Mesenchymal stem cell (in vitro differentiated cells and primary cell): ENCODE results near the gene GSTM5.
"Not testable (repeated sequence)": the region's sequence is repeated elsewhere in the genome, so short reads cannot be mapped to it uniquely, and the experiment has no call there.

ENCODE experiments used
- DNase-seq: peaks from one replicate; pipeline ENCODE4 v3.0.0-alpha.2; 2013
- H2AFZ ChIP-seq: one replicate; pipeline ENCODE4 v1.6.1; 2013; ENCODE audit warnings: low read depth, mild to moderate bottlenecking, control low read depth, inconsistent platforms, low read length, moderate library complexity
- H2AK5ac ChIP-seq: 2 replicates; pipeline ENCODE4 v1.6.1; 2013; ENCODE audit warnings: low read length, moderate library complexity, mild to moderate bottlenecking, inconsistent platforms; ENCODE audit not compliant: severe bottlenecking
- H2BK120ac ChIP-seq: one replicate; pipeline ENCODE4 v1.6.1; 2013; ENCODE audit warnings: low read depth, mild to moderate bottlenecking, inconsistent platforms, low read length, moderate library complexity
- H2BK12ac ChIP-seq, 2 experiments: one replicate each; pipeline ENCODE4 v1.6.1; 2013; ENCODE audit warnings: inconsistent platforms in 2 of 2, low read length in 2 of 2, mild to moderate bottlenecking in 2 of 2, moderate library complexity in 2 of 2, control low read depth in 1 of 2
- H2BK15ac ChIP-seq: one replicate; pipeline ENCODE4 v1.6.1; 2013; ENCODE audit warnings: mild to moderate bottlenecking, low read depth, inconsistent platforms; ENCODE audit not compliant: poor library complexity, severe bottlenecking
- H2BK5ac ChIP-seq: 2 replicates; pipeline ENCODE4 v1.6.1; 2013; ENCODE audit warnings: low read depth, mild to moderate bottlenecking, low read length, control low read depth, inconsistent platforms; ENCODE audit not compliant: poor library complexity, severe bottlenecking
- H3K14ac ChIP-seq, 2 experiments: one replicate each; pipeline ENCODE4 v1.6.1; 2013; ENCODE audit warnings: inconsistent platforms in 2 of 2, low read length in 2 of 2, control low read depth in 1 of 2, mild to moderate bottlenecking in 1 of 2, moderate library complexity in 1 of 2
- H3K18ac ChIP-seq, 2 experiments: one replicate each; pipeline ENCODE4 v1.6.1; 2013; ENCODE audit warnings: inconsistent platforms in 2 of 2, low read length in 2 of 2, control low read depth in 1 of 2, low read depth in 1 of 2, mild to moderate bottlenecking in 1 of 2
- H3K23ac ChIP-seq, 2 experiments: one replicate each; pipeline ENCODE4 v1.6.1; 2013; ENCODE audit warnings: inconsistent platforms in 2 of 2, low read length in 2 of 2, mild to moderate bottlenecking in 2 of 2, moderate library complexity in 2 of 2, control low read depth in 1 of 2
- H3K27ac ChIP-seq: 2 replicates; pipeline ENCODE4 v1.5.1; 2013; ENCODE audit warnings: mild to moderate bottlenecking, moderate library complexity, low read length, control low read depth, inconsistent platforms; ENCODE audit not compliant: poor library complexity, severe bottlenecking
- H3K27me3 ChIP-seq, 2 experiments: 2 replicates each; pipeline versions ENCODE4 v1.6.1 to v1.7.0; 2013; ENCODE audit warnings: low read length in 2 of 2, mild to moderate bottlenecking in 2 of 2, moderate library complexity in 2 of 2, control low read depth in 1 of 2, inconsistent platforms in 1 of 2; ENCODE audit not compliant: control insufficient read depth in 1 of 2, insufficient read depth in 1 of 2
- H3K36me3 ChIP-seq, 2 experiments: 2 replicates each; pipeline versions ENCODE4 v1.6.1 to v1.7.0; 2013; ENCODE audit warnings: low read length in 2 of 2, control low read depth in 1 of 2, inconsistent platforms in 1 of 2, low read depth in 1 of 2, mild to moderate bottlenecking in 1 of 2; ENCODE audit not compliant: insufficient read depth in 2 of 2, control insufficient read depth in 1 of 2
- H3K4ac ChIP-seq, 2 experiments: one replicate each; pipeline ENCODE4 v1.6.1; 2013; ENCODE audit warnings: inconsistent platforms in 2 of 2, low read length in 2 of 2, mild to moderate bottlenecking in 2 of 2, moderate library complexity in 2 of 2, control low read depth in 1 of 2, low read depth in 1 of 2
- H3K4me1 ChIP-seq: 2 replicates; pipeline ENCODE4 v1.6.1; 2013; ENCODE audit warnings: low read depth, low read length, control low read depth; ENCODE audit not compliant: control insufficient read depth, insufficient read depth
- H3K4me2 ChIP-seq: 2 replicates; pipeline ENCODE4 v1.6.1; 2013; ENCODE audit warnings: low read length, mild to moderate bottlenecking, inconsistent platforms; ENCODE audit not compliant: poor library complexity, severe bottlenecking
- H3K4me3 ChIP-seq, 2 experiments: 2 replicates each; pipeline versions ENCODE4 v1.5.1 to v1.7.0; 2013; ENCODE audit warnings: low read length in 2 of 2, mild to moderate bottlenecking in 2 of 2, control low read depth in 1 of 2, low read depth in 1 of 2; ENCODE audit not compliant: insufficient read depth in 1 of 2
- H3K79me1 ChIP-seq: replicated peaks from 2 replicates; pipeline ENCODE4 v1.6.1; 2013; ENCODE audit warnings: mild to moderate bottlenecking, control low read depth, low read length, inconsistent platforms; ENCODE audit not compliant: poor library complexity, severe bottlenecking
- H3K9ac ChIP-seq: 2 replicates; pipeline ENCODE4 v1.7.0; 2013; ENCODE audit warnings: mild to moderate bottlenecking, low read length, moderate library complexity
- H3K9me3 ChIP-seq: 2 replicates; pipeline ENCODE4 v1.7.0; 2013; ENCODE audit warnings: mild to moderate bottlenecking, low read length; ENCODE audit not compliant: control insufficient read depth
- H4K8ac ChIP-seq: one replicate; pipeline ENCODE4 v1.6.1; 2013; ENCODE audit warnings: inconsistent platforms, mild to moderate bottlenecking, low read length, moderate library complexity
- H4K91ac ChIP-seq: one replicate; pipeline ENCODE4 v1.6.1; 2013; ENCODE audit warnings: mild to moderate bottlenecking, low read length, inconsistent platforms
- WGBS: methylation state at CpG from one replicate; pipeline ENCODE4 v1.1.7; 2013; ENCODE audit warnings: mixed read lengths; 5-methylcytosine and 5-hydroxymethylcytosine counted together

GSTM5 gene

GRCh38 chr1:109668123-109668775, 43.8 kb upstream of the GSTM5 start:
- Histone ChIP-seq H3K36me3 (peaks cover 2 to 18% of the 10 kb centered on the region in 2 experiments), H3K18ac (peak overlapping the region in 1 of 2 experiments; percentile 80), H2BK15ac (no peak overlapping the region), H4K8ac (no peak overlapping the region), H3K9ac (peak overlapping the region; percentile 84), H3K4me3 (peak overlapping the region; percentile 63 to 85), H3K14ac (no peak overlapping the region), H4K91ac (peak overlapping the region; percentile 0), H3K9me3 (no peaks in the 10 kb centered on the region), H3K79me1 (peaks cover 1% of the 10 kb centered on the region), H2AFZ (peak overlapping the region; percentile 72), H3K4me1 (peaks cover 9% of the 10 kb centered on the region), H3K27ac (no peak overlapping the region), H3K4ac (peak overlapping the region in 1 of 2 experiments; percentile 17), H2AK5ac (no peak overlapping the region), H3K23ac (no peak overlapping the region), H2BK12ac (peak overlapping the region in 1 of 2 experiments; percentile 25), H3K4me2 (peak overlapping the region; percentile 73), H2BK5ac (no peak overlapping the region), H3K27me3 (no peaks in the 10 kb centered on the region), H2BK120ac (no peak overlapping the region)
- DNase-seq = no peak
- 18% methylated on average over 25 of the region's 26 CpGs for WGBS

DNA sequence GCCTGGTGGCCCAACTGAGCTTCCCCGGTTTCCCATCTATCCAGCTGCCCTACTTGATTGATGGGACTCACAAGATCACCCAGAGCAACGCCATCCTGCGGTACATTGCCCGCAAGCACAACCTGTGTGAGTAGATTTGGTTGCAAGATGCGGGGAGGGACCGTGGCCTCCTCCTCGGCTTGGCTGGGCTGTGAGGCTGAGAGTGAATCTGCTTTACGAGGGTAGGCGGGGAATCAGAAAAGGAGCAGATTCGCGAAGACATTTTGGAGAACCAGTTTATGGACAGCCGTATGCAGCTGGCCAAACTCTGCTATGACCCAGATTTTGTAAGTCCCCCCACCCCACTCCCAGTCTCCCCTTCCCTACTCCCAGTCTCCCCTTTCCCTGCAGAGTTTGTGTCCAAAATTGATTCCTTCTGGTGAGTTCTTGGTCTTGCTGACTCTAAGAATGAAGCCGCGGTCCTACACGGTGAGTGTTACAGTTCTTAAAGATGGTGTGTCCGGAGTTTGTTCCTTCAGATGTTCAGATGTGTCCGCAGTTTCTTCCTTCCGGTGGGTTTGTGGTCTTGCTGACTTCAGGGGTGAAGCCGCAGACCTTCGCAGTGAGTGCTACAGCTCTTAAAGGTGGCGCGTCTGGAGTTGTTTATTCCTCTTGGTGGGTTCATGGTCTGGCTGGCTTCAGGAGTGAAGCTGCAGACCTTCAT, 42.7 kb upstream of the GSTM5 start:
- Histone ChIP-seq H2BK5ac (no peak overlapping the region), H3K4me3 (no peak overlapping the region), H2AFZ (no peak overlapping the region), H3K9me3 (no peaks in the 10 kb centered on the region), H3K79me1 (peaks cover 1% of the 10 kb centered on the region), H3K14ac (no peak overlapping the region), H3K4ac (no peak overlapping the region), H3K4me2 (no peak overlapping the region), H3K18ac (no peak overlapping the region), H3K9ac (no peak overlapping the region), H3K27me3 (no peaks in the 10 kb centered on the region), H2AK5ac (no peak overlapping the region), H3K23ac (no peak overlapping the region), H2BK12ac (no peak overlapping the region), H3K4me1 (peaks cover 9% of the 10 kb centered on the region), H4K8ac (no peak overlapping the region), H4K91ac (no peak overlapping the region), H2BK120ac (no peak overlapping the region), H3K36me3 (peaks cover 4 to 24% of the 10 kb centered on the region in 2 experiments), H2BK15ac (no peak overlapping the region), H3K27ac (no peak overlapping the region)
- 94% methylated on average over 21 of the region's 22 CpGs for WGBS
- no peak for DNase-seq

GRCh38 chr1:109669949-109670302, 42.1 kb upstream of the GSTM5 start:
- not testable (repeated sequence) for H4K8ac ChIP-seq, H3K27ac ChIP-seq, H3K79me1 ChIP-seq, DNase-seq, H2AFZ ChIP-seq, H3K4ac ChIP-seq, H3K27me3 ChIP-seq, H3K4me3 ChIP-seq, H4K91ac ChIP-seq, H3K23ac ChIP-seq, H2AK5ac ChIP-seq, H3K14ac ChIP-seq, H3K18ac ChIP-seq, H3K4me2 ChIP-seq, H2BK5ac ChIP-seq, H3K4me1 ChIP-seq, H3K9me3 ChIP-seq, H2BK120ac ChIP-seq, H2BK12ac ChIP-seq, H3K9ac ChIP-seq, H2BK15ac ChIP-seq
- WGBS = 98% methylated on average over 3 of the region's 5 CpGs
- H3K36me3 ChIP-seq = peaks cover 4 to 24% of the 10 kb centered on the region in 2 experiments

- H3K18ac ChIP-seq = no peak overlapping the region
- no peak overlapping the region for H3K9ac ChIP-seq
- peaks cover 9% of the 10 kb centered on the region for H3K4me1 ChIP-seq
- no peak overlapping the region for H3K27ac ChIP-seq
- no peak overlapping the region for H2BK12ac ChIP-seq
- no peak overlapping the region for H3K4me2 ChIP-seq
- no peaks in the 10 kb centered on the region for H3K9me3 ChIP-seq
- peaks cover 1% of the 10 kb centered on the region for H3K79me1 ChIP-seq
- no peak overlapping the region for H3K23ac ChIP-seq
- H2AFZ ChIP-seq = no peak overlapping the region
- H4K91ac ChIP-seq = no peak overlapping the region
- H3K14ac ChIP-seq = no peak overlapping the region
- H2BK5ac ChIP-seq = no peak overlapping the region
- H4K8ac ChIP-seq = no peak overlapping the region
- DNase-seq = no peak
- no peaks in the 10 kb centered on the region for H3K27me3 ChIP-seq
- WGBS = 91% methylated on average over 5 of the region's 5 CpGs
- no peak overlapping the region for H3K4ac ChIP-seq
- no peak overlapping the region for H2BK15ac ChIP-seq
- H3K4me3 ChIP-seq = no peak overlapping the region
- peaks cover 4 to 24% of the 10 kb centered on the region in 2 experiments for H3K36me3 ChIP-seq
- H2AK5ac ChIP-seq = peak overlapping the region; percentile 17
- H2BK120ac ChIP-seq = no peak overlapping the region
Observed at GRCh38 chr1:109671067-109671466, 41.0 kb upstream of the GSTM5 start.
